ENCODE measurements around the gene GIGYF2. TPM values are rescaled to one million over a fixed set of nuclear protein-coding genes. Genes with fewer than 3 reads are reported as not detected.
"Not testable (repeated sequence)": the region's sequence is repeated elsewhere in the genome, so short reads cannot be mapped to it uniquely, and the experiment has no call there.

GIGYF2 gene
- total RNA-seq, 1 donor from 2014 or later, result 95.5 TPM

DNA sequence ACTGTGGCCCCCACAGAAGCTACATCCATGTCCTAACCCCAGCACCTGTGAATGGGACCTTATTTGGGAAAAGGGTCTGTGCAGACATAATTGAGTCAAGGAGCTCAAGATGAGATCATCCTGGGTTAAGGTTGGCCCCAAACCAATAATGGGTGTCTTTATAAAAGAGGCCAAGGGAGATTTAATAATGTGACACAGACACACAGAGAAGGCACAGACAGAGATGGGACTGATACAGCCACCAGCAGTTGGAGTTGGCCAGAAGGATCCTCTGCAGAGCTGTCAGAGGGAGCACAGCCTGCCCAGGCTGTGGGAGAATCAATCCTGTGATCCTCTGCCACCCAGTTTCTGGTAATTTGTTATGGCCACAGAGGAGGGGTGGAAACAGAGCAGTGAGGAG is 199.0 kb downstream of the GIGYF2 start:
- no peak for DNase-seq

GRCh38 chr2:232896720-232897597 is 199.8 kb downstream of the GIGYF2 start:
- no peak for DNase-seq

GRCh38 chr2:232897598-232898408 is 200.7 kb downstream of the GIGYF2 start:
- DNase-seq, result no peak

DNA sequence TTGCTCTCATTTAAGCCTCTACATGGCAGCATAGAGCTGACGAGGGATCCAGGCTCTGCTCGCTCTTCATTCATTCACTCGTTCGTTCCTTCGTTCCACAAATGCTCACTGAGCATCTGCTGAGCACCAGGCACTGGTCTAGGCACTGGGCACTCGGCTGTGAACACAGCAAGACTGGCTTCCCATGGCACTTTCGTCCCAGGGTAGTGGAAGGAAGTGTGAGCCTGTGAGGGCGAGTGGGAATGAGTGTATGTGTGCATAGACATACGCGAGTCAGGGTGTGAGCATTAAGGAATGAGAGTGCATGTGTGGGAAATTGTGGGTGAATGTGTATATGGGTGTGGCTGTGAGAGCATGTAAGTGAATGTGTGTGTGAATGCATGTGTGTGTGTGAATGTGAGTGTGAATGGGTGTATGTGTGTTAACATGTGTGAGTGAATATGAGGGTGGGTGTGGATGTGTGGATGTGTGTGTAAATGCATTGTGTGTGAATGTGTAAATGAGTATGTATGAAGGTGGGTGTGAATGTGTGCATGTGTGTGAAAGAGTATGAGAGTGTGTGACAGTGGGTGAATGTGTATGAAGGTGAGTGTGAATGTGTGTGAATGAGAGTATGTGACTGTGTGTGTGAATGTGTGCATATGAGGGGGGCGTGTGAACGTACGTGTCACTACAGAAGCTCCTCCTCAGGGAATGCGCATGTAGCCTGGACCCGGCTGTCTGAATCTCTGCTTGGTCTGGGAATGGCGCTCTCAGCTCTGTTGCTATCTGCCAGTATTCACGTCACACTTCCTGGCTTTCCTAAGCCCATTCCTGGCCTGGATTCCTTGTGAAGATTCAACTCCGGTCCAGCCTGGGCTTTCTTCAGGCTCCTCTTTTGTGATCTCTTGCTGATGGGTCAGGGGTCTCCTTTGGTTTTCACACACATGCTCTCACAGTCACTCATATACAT is 201.7 kb downstream of the GIGYF2 start:
- DNase-seq, result no peak

- DNase-seq, result no peak
Observed at GRCh38 chr2:232900811-232901735, 203.9 kb downstream of the GIGYF2 start.

- no peak for DNase-seq
Observed at GRCh38 chr2:232901736-232902578, 204.8 kb downstream of the GIGYF2 start.

- no peak for DNase-seq
Observed at GRCh38 chr2:232903989-232904388, 206.9 kb downstream of the GIGYF2 start.

DNA sequence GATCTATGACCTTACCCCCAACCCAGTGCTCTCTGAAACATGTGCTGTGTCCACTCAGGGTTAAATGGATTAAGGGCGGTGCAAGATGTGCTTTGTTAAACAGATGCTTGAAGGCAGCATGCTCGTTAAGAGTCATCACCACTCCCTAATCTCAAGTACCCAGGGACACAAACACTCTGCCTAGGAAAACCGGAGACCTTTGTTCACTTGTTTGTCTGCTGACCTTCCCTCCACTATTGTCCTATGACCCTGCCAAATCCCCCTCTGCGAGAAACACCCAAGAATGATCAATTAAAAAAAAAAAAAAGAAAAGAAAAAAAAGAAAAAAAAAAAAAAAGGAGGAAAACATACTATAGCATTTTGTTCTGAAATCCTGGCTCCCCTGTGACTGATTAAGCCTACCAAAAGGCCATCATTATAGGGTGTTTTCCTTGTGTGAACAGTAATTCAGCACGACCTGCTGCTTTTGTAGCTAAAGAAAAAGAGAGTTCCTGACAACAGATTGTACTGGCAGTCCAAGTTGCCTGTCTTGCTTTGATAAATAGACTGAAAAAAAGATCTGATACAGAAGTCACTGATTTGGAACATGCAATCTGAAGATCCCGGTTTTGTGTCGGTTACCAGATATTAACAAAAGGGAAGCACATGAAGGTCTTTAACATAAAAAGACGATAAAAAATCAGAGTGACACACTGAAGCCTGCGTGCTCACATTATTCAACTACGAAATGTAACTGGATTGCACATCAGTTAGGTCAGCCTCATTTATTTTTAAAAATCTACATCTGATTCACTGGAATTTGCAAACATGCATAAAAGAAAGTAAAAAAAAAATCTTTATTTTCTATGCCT is 210.0 kb downstream of the GIGYF2 start:
- not testable (repeated sequence) for DNase-seq

GRCh38 chr2:232907718-232908085 is 210.6 kb downstream of the GIGYF2 start:
- DNase-seq, result not testable (repeated sequence)

DNA sequence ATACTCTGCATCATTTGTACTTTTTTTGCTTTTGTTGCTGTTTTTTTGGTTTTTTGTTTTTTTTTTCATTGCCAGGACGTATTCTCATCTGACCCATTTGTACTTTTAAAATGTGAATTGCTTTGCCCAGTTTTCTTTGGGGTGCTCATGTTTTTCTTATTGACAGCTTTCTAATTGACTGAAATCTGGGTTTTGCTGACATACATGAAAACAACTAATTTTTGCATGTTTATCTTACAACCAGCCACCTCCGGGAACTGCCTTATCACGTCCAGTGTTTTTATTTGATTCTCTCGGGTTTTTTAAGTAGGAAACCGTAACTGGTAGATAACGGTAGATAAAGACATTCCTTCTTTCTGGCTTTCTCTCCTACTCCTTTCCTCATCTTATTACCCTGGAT is 211.6 kb downstream of the GIGYF2 start:
- no peak for DNase-seq

Small RNAs within 50 kb of the gene (small RNA-seq; reads per million reads assigned to genes)
- gene RF00019 (ENCODE audit: low replicate concordance), result not detected
- 0.17 reads per million for gene RN7SL359P (ENCODE audit: low replicate concordance)
- gene RNU6-107P (ENCODE audit: low replicate concordance), result not detected

Other genes with a start within 250 kb of the GIGYF2 start
- not detected for gene ALPI, start 241.2 kb upstream of the GIGYF2 start, total RNA-seq
- gene ECEL1, start 209.5 kb upstream of the GIGYF2 start, total RNA-seq, result 0.30 TPM
- gene PRSS56, start 176.9 kb upstream of the GIGYF2 start, total RNA-seq, result not detected
- gene CHRND, start 171.2 kb upstream of the GIGYF2 start, total RNA-seq, result 2.4 TPM
- gene CHRNG, start 157.6 kb upstream of the GIGYF2 start, total RNA-seq, result 1.6 TPM
- 5.1 TPM for gene TIGD1, start 146.8 kb upstream of the GIGYF2 start, total RNA-seq
- gene EIF4E2, start 146.6 kb upstream of the GIGYF2 start, total RNA-seq, result 50.6 TPM
- 2.7 TPM for gene EFHD1, start 63.7 kb upstream of the GIGYF2 start, total RNA-seq
- 0.79 TPM for gene KCNJ13, start 79.2 kb downstream of the GIGYF2 start, total RNA-seq
- 0.30 TPM for gene SNORC, start 172.9 kb downstream of the GIGYF2 start, total RNA-seq